ENCODE measurements around the gene EXOC5.

DNA sequence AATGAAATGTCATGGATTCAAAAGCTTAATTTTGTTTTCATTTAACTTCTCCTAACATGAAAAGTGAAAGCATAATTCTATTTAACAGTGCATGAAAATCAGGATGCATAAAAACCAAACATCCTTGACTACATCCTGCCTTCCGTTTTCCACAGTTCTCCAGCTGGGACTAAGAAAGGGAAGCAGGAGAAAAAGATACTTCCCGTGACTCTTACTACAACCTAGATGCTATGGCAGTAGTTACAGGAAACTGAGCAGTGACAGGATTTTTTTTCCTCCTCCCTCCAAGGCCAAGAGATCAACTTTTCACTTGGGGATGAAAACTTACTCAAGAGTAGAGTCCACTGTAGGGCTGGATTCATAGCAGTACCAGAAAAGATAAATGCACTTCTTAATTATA is 2.6 kb downstream of the EXOC5 start:
- TF ChIP-seq, protein P1, sequence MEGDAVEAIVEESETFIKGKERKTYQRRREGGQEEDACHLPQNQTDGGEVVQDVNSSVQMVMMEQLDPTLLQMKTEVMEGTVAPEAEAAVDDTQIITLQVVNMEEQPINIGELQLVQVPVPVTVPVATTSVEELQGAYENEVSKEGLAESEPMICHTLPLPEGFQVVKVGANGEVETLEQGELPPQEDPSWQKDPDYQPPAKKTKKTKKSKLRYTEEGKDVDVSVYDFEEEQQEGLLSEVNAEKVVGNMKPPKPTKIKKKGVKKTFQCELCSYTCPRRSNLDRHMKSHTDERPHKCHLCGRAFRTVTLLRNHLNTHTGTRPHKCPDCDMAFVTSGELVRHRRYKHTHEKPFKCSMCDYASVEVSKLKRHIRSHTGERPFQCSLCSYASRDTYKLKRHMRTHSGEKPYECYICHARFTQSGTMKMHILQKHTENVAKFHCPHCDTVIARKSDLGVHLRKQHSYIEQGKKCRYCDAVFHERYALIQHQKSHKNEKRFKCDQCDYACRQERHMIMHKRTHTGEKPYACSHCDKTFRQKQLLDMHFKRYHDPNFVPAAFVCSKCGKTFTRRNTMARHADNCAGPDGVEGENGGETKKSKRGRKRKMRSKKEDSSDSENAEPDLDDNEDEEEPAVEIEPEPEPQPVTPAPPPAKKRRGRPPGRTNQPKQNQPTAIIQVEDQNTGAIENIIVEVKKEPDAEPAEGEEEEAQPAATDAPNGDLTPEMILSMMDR (IDR thresholded peaks at IDR 0.05), result no peak
- TF ChIP-seq POLR2A (IDR thresholded peaks at IDR 0.05), result no peak
